Peyer's patch (tissue), 4 donors: ENCODE results near the gene MAP2.

ENCODE experiments used
- CTCF ChIP-seq, 6 experiments: fragments of 450-650 bp in 4 of 6; fragments of 200-600 bp in 2 of 6; sonication (generic) in 1 of 6; IDR thresholded peaks; one replicate each; pipeline ENCODE4 v1.5.1; 2017 to 2019; ENCODE audit warnings: antibody characterized with exemption in 6 of 6, mild to moderate bottlenecking in 3 of 6, moderate library complexity in 1 of 6
- POLR2A ChIP-seq, 2 donors: fragments of 450-650 bp; IDR thresholded peaks; one replicate each; pipeline ENCODE4 v1.5.1; 2017; ENCODE audit warnings: antibody characterized with exemption in 2 of 2, mild to moderate bottlenecking in 2 of 2, moderate library complexity in 2 of 2

GRCh38 chr2:209694748-209695147 is 270.9 kb downstream of the MAP2 start:
- TF ChIP-seq CTCF (IDR thresholded peaks at IDR 0.05) (no peak), POLR2A (IDR thresholded peaks at IDR 0.05) (no peak)
